Left ventricle myocardium inferior (tissue), 1 donor: ENCODE measurements around the gene PPP1R14C. TPM values are rescaled to one million over a fixed set of nuclear protein-coding genes. Genes with fewer than 3 reads are reported as not detected.

Source experiments
- DNase-seq: peaks from one replicate; pipeline ENCODE4 v3.0.0-alpha.2; 2020
- H3K27ac ChIP-seq: fragments of 200-600 bp; replicated peaks from 2 replicates; pipeline ENCODE4 v1.8.0; 2021
- H3K27me3 ChIP-seq: fragments of 200-600 bp; 2 replicates; pipeline ENCODE4 v1.8.0; 2021; ENCODE audit warnings: low read depth
- H3K36me3 ChIP-seq: fragments of 200-600 bp; 2 replicates; pipeline ENCODE4 v1.8.0; 2021
- H3K4me1 ChIP-seq: fragments of 200-600 bp; 2 replicates; pipeline ENCODE4 v1.8.0; 2021
- H3K4me3 ChIP-seq: fragments of 200-600 bp; 2 replicates; pipeline ENCODE4 v1.8.0; 2021; ENCODE audit warnings: mild to moderate bottlenecking, moderate library complexity
- H3K9me3 ChIP-seq: fragments of 200-600 bp; replicated peaks from 2 replicates; pipeline ENCODE4 v1.8.0; 2021
- intact Hi-C: fragments of 100-400 bp; cut with micrococcal nuclease; formaldehyde crosslinking; loops from one replicate; pipeline ENCODE4 v1.11.0; 2022
- total RNA-seq: library from RNA; stranded (reverse); fragmentation: NEBNext Ultra II Directional; extraction: Animal tissue kit (Norgen Biotek cat#: 25700); gene quantifications from one replicate; pipeline ENCODE4 v1.2.1, GENCODE V29; 2021
- TF ChIP-seq, protein P1 (sequence below): fragments of 200-600 bp; IDR thresholded peaks from 2 replicates; pipeline ENCODE4 v1.8.0; 2021; ENCODE audit warnings: antibody characterized with exemption, mild to moderate bottlenecking, borderline replicate concordance
- donor health status: DM: no; HTN: yes; CAD: no; lungs with severe emphysema.

PPP1R14C gene
- total RNA-seq, 1 donor from 2014 or later = 116 TPM

DNA sequence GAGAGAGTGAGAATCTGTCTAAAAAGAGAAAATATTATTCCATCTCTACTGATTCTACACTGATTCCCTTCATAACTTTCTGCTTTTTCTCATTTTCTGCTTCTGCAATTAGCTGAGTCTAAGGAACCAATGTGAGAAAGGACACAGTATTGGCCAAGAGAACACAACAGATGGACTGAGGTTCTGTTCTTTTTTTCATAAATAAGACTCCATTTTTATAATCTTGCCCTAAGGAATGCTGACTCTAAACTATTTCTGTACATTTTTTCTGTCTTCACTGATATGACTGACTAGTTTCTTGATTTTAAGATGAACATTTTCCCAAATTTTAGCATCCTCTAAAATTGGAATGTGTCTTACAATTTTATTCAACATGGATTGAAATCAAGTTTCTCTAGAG is 138.9 kb downstream of the PPP1R14C start:
- H3K36me3 ChIP-seq = no peaks in the 10 kb centered on the region
- no peak overlapping the region for H3K4me3 ChIP-seq
- intact Hi-C loops = no loop called here
- H3K4me1 ChIP-seq = no peaks in the 10 kb centered on the region
- H3K27ac ChIP-seq = no peak overlapping the region
- peaks cover 22% of the 10 kb centered on the region for H3K27me3 ChIP-seq
- peaks cover 6% of the 10 kb centered on the region for H3K9me3 ChIP-seq
- TF ChIP-seq, protein P1, sequence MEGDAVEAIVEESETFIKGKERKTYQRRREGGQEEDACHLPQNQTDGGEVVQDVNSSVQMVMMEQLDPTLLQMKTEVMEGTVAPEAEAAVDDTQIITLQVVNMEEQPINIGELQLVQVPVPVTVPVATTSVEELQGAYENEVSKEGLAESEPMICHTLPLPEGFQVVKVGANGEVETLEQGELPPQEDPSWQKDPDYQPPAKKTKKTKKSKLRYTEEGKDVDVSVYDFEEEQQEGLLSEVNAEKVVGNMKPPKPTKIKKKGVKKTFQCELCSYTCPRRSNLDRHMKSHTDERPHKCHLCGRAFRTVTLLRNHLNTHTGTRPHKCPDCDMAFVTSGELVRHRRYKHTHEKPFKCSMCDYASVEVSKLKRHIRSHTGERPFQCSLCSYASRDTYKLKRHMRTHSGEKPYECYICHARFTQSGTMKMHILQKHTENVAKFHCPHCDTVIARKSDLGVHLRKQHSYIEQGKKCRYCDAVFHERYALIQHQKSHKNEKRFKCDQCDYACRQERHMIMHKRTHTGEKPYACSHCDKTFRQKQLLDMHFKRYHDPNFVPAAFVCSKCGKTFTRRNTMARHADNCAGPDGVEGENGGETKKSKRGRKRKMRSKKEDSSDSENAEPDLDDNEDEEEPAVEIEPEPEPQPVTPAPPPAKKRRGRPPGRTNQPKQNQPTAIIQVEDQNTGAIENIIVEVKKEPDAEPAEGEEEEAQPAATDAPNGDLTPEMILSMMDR = no peak
- DNase-seq = no peak

DNA sequence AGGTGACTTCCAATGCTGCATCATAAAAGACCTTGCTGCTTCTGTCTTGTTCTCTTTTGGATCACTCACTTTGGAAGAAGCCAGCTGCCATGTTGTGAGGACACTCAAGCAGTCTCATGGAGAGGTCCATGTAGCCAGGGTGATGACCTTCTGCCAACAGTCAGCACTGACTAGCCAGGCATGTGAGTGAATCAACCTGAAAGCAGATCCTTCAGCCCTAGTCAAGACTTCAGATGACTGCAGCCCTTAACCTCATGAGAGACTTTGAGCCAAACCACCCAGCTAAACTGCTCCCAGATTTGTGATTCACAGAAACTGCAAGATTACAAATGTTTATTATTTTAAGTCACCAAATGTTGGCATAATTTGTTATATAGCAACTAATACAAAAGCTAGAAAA is 140.0 kb downstream of the PPP1R14C start:
- peaks cover 6% of the 10 kb centered on the region for H3K9me3 ChIP-seq
- H3K27ac ChIP-seq = no peak overlapping the region
- no peak for DNase-seq
- intact Hi-C loops = no loop called here
- H3K4me1 ChIP-seq = no peaks in the 10 kb centered on the region
- TF ChIP-seq, protein P1 = no peak
- H3K36me3 ChIP-seq = no peaks in the 10 kb centered on the region
- peaks cover 22% of the 10 kb centered on the region for H3K27me3 ChIP-seq
- no peak overlapping the region for H3K4me3 ChIP-seq

- Histone ChIP-seq H3K36me3 (no peaks in the 10 kb centered on the region), H3K9me3 (peaks cover 6% of the 10 kb centered on the region), H3K4me1 (no peaks in the 10 kb centered on the region), H3K27ac (no peak overlapping the region), H3K27me3 (peaks cover 55% of the 10 kb centered on the region), H3K4me3 (no peak overlapping the region)
- TF ChIP-seq, protein P1 = no peak
- no peak for DNase-seq
- intact Hi-C loops = no loop called here
Measured at GRCh38 chr6:150286460-150286859, 143.6 kb downstream of the PPP1R14C start.

DNA sequence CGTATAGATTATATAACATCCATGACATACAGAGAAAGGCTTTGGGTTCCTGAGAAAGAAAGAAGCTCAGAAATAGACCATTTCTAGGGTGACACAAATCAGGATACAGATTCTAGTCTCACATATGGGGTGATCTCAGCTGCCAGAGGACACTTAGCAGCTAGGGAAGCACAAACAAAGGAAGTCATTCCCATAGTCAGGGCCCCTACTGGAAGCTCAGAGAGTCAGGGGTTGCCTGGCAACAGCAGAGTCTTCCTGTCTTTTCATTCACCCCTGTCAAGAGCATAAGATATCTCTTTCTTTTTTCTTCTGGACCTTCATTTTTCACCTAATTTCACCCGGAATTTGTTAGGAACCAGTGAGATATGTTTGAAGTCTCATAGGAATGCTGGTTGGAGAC is 144.1 kb downstream of the PPP1R14C start:
- Histone ChIP-seq H3K27me3 (peaks cover 57% of the 10 kb centered on the region), H3K27ac (no peak overlapping the region), H3K36me3 (no peaks in the 10 kb centered on the region), H3K9me3 (peaks cover 6% of the 10 kb centered on the region), H3K4me3 (no peak overlapping the region), H3K4me1 (no peaks in the 10 kb centered on the region)
- DNase-seq = no peak
- intact Hi-C loops = no loop called here
- TF ChIP-seq, protein P1 = no peak

- intact Hi-C loops = no loop called here
- DNase-seq = no peak
- Histone ChIP-seq H3K27ac (no peak overlapping the region), H3K9me3 (no peaks in the 10 kb centered on the region), H3K36me3 (no peaks in the 10 kb centered on the region), H3K4me3 (no peak overlapping the region), H3K27me3 (peaks cover 54% of the 10 kb centered on the region), H3K4me1 (no peaks in the 10 kb centered on the region)
- TF ChIP-seq, protein P1 = no peak
Measured at GRCh38 chr6:150288456-150288855, 145.6 kb downstream of the PPP1R14C start.
